Osteoblast (primary cell): Measurements from ENCODE around the gene MYL12B. TPM values are rescaled to one million over a fixed set of nuclear protein-coding genes. Genes with fewer than 3 reads are reported as not detected.
"Not testable (repeated sequence)": the region's sequence is repeated elsewhere in the genome, so short reads cannot be mapped to it uniquely, and the experiment has no call there.

Source experiments
- DNase-seq: peaks from one replicate; pipeline ENCODE4 v3.0.0; 2011; ENCODE audit warnings: low spot score, mixed read lengths; ENCODE audit not compliant: insufficient read length; ENCODE audit errors: missing footprints
- H2AFZ ChIP-seq: 2 replicates; pipeline ENCODE4 v1.6.0; 2011; ENCODE audit warnings: mild to moderate bottlenecking, low read length
- H3K27ac ChIP-seq: 2 replicates; pipeline ENCODE4 v1.5.1; 2011; ENCODE audit warnings: mild to moderate bottlenecking, low read depth, low read length, moderate library complexity
- H3K27me3 ChIP-seq: 2 replicates; pipeline ENCODE4 v1.6.0; 2012; ENCODE audit warnings: mild to moderate bottlenecking, control low read depth, inconsistent platforms, low read length, moderate library complexity; ENCODE audit not compliant: insufficient read depth
- H3K36me3 ChIP-seq: 2 replicates; pipeline ENCODE4 v1.5.1; 2011; ENCODE audit warnings: mild to moderate bottlenecking, low read length, control low read depth, moderate library complexity; ENCODE audit not compliant: insufficient read depth
- H3K4me1 ChIP-seq: 2 replicates; pipeline ENCODE4 v1.5.1; 2011; ENCODE audit warnings: mild to moderate bottlenecking, low read length, control low read depth, moderate library complexity; ENCODE audit not compliant: insufficient read depth
- H3K4me2 ChIP-seq: 2 replicates; pipeline ENCODE4 v1.6.0; 2011; ENCODE audit warnings: mild to moderate bottlenecking, low read length; ENCODE audit not compliant: insufficient read depth
- H3K4me3 ChIP-seq: fragments of 200-600 bp; sonication (generic); 3 replicates; pipeline ENCODE4 v1.5.1; 2012; ENCODE audit warnings: mild to moderate bottlenecking, low read length, inconsistent platforms; ENCODE audit not compliant: insufficient read depth
- H3K79me2 ChIP-seq: 2 replicates; pipeline ENCODE4 v1.6.0; 2012; ENCODE audit warnings: mild to moderate bottlenecking, low read length, control low read depth, inconsistent platforms; ENCODE audit not compliant: insufficient read depth
- H3K9me3 ChIP-seq: 2 replicates; pipeline ENCODE4 v1.5.1; 2011; ENCODE audit warnings: low read depth, low read length, control low read depth
- H4K20me1 ChIP-seq: 2 replicates; pipeline ENCODE4 v1.6.0; 2012; ENCODE audit warnings: mild to moderate bottlenecking, low read length, control low read depth; ENCODE audit not compliant: insufficient read depth
- total RNA-seq: library from RNA; depleted of rRNA; stranded (reverse); fragments of >200 nt; gene quantifications from 2 replicates; pipeline ENCODE4 v1.2.3, GENCODE V29; 2012
- TF ChIP-seq, protein P1 (sequence below): IDR thresholded peaks from 2 replicates; pipeline ENCODE4 v1.5.1; 2011; ENCODE audit warnings: mild to moderate bottlenecking, low read depth, low read length, moderate library complexity; ENCODE audit errors: extremely low read depth

MYL12B gene
- total RNA-seq, 1 donor = 278 TPM

DNA sequence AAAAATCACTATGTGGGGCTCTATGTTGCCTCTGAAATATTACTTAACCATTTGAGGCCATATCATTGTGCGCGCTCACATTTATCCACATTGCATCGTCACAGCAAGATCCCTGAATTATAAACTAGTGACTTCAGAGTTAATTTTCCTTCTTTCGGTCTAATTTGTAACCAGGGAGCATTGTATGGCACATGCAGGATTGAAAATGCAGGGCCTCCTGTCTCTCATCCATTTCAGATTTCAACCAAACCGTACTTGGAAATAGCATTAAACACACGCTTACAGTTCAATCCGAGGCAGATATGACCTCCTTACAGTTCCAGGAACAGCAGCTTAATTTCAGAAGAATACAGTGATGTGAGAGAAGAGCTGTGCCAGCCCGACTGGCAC, 42.7 kb upstream of the MYL12B start:
- Histone ChIP-seq H3K4me2 (peak overlapping the region; percentile 7), H3K79me2 (no peaks in the 10 kb centered on the region), H3K4me1 (peaks cover 15% of the 10 kb centered on the region), H3K27me3 (no peaks in the 10 kb centered on the region), H3K9me3 (no peaks in the 10 kb centered on the region), H2AFZ (peak overlapping the region; percentile 71), H3K27ac (no peak overlapping the region), H4K20me1 (no peaks in the 10 kb centered on the region), H3K36me3 (no peaks in the 10 kb centered on the region), H3K4me3 (no peak overlapping the region)
- TF ChIP-seq, protein P1, sequence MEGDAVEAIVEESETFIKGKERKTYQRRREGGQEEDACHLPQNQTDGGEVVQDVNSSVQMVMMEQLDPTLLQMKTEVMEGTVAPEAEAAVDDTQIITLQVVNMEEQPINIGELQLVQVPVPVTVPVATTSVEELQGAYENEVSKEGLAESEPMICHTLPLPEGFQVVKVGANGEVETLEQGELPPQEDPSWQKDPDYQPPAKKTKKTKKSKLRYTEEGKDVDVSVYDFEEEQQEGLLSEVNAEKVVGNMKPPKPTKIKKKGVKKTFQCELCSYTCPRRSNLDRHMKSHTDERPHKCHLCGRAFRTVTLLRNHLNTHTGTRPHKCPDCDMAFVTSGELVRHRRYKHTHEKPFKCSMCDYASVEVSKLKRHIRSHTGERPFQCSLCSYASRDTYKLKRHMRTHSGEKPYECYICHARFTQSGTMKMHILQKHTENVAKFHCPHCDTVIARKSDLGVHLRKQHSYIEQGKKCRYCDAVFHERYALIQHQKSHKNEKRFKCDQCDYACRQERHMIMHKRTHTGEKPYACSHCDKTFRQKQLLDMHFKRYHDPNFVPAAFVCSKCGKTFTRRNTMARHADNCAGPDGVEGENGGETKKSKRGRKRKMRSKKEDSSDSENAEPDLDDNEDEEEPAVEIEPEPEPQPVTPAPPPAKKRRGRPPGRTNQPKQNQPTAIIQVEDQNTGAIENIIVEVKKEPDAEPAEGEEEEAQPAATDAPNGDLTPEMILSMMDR = no peak
- no peak for DNase-seq

DNA sequence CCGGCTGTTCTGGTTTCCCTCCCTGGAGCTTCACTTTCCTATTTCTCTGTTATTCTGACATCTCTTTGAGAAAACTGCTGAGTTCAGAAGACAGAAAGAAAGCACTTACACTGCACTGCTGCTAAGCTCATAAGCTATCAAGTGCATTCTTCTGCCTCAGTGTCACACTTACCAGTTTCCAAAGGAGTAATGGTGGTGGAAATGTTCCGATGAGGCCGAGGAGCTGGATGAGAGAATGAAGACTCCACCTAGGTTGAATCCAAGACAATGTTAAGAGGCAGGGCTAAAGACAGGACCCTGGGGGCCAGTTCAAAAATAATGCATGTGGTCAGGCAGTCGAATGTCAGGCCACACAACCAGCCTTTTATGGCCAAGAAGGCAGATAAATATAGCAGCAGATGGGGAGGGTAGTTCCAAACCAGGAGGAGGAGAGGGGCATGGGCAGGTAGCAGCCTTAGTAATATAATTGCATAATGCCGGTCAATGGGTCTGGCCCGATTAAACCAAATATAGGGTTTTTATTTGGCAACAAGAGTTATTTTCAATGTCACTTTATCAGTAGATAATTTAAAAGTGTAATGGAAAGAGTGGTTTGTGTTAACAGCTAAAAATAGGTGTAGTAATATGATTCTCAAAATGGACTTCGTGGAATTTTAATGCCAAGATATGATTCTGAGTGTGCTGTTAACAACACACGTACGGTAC, 42.1 kb upstream of the MYL12B start, which contains the start of gene MYOM1:
TSS of gene MYOM1 (minus strand) at position 338 of the 705 bp plus-strand sequence. CDS start 4,745 bp downstream, outside the sequence.
- H2AFZ ChIP-seq = peak within 1 kb of the TSS; percentile 71
- H3K4me2 ChIP-seq = peak within 1 kb of the TSS; percentile 7
- TF ChIP-seq, protein P1 = no peak

DNA sequence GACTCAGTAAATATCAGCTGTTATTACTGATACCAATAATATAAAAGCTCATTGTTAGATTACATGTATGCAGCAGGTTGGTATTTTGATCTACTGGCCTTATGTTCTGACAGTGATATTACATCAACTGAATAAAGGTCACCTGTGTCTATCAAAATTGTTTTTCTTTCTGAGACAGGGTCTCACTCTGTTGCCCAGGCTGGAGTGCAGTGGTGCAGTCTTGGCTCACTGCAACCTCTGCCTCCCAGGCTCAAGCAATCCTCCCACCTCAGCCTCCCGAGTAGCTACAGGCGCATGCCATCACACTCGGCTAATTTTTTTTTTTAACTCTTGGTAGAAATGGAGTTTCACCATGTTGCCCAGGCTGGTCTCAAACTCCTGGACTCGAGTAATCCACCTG, 41.1 kb upstream of the MYL12B start:
- not testable (repeated sequence) for H3K4me2 ChIP-seq, H3K27me3 ChIP-seq, H3K9me3 ChIP-seq, H2AFZ ChIP-seq, DNase-seq, H3K36me3 ChIP-seq, H3K4me3 ChIP-seq, H3K27ac ChIP-seq, H3K79me2 ChIP-seq, H4K20me1 ChIP-seq
- H3K4me1 ChIP-seq = peaks cover 15% of the 10 kb centered on the region

More for the DNA sequence above, 42.1 kb upstream of the MYL12B start, which contains the start of gene MYOM1:
- peaks cover 15% of the 10 kb centered on the region for H3K4me1 ChIP-seq
- H4K20me1 ChIP-seq = no peaks in the 10 kb centered on the region
- no peaks in the 10 kb centered on the region for H3K79me2 ChIP-seq
- H3K9me3 ChIP-seq = no peaks in the 10 kb centered on the region
- no peak within 1 kb of the TSS for H3K27ac ChIP-seq
- no peaks in the 10 kb centered on the region for H3K27me3 ChIP-seq
- H3K4me3 ChIP-seq = no peak within 1 kb of the TSS
- DNase-seq = no peak
- no peaks in the 10 kb centered on the region for H3K36me3 ChIP-seq

DNA sequence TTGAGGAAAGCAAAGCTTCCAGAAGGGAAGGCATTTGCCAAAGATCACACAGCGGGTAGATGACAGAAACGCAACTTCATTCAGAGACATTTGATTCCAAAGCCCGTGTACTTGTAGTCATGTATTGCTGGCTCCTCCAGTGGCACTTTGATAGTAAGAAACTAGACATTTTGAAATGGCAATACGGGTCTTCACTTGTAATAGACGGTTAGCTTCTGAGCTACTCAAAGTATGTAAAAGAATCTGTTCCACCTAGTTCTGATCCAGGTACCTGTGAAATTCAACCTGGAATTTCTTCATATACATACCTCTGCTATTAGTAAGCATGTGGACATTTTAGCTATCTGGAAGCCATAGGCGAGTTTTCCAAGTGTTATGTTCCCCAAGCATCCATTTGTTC, 40.4 kb upstream of the MYL12B start:
- Histone ChIP-seq H3K4me2 (no peak overlapping the region), H3K36me3 (no peaks in the 10 kb centered on the region), H3K27me3 (no peaks in the 10 kb centered on the region), H3K79me2 (no peaks in the 10 kb centered on the region), H2AFZ (no peak overlapping the region), H3K27ac (no peak overlapping the region), H3K9me3 (no peaks in the 10 kb centered on the region), H4K20me1 (no peaks in the 10 kb centered on the region), H3K4me3 (no peak overlapping the region), H3K4me1 (peaks cover 15% of the 10 kb centered on the region)
- TF ChIP-seq, protein P1 = no peak
- DNase-seq = no peak
